Left lobe of liver (tissue), 2 donors: ENCODE data around the gene PRDM16. TPM values are rescaled to one million over a fixed set of nuclear protein-coding genes. Genes with fewer than 3 reads are reported as not detected.
A peak's percentile ranks its signal among the peaks of the same experiment; 100 is the strongest.
"Not testable (repeated sequence)": the region's sequence is repeated elsewhere in the genome, so short reads cannot be mapped to it uniquely, and the experiment has no call there.

Source experiments
- ATAC-seq: fragments of 200-7000 bp; cut with Tn5 transposase; one replicate; pipeline ENCODE4 v1.9.1; 2020; ENCODE audit warnings: mild to moderate bottlenecking, moderate library complexity
- DNase-seq: peaks from one replicate; pipeline ENCODE4 v3.0.0-alpha.2; 2020; ENCODE audit warnings: low spot score
- total RNA-seq: library from RNA; stranded (reverse); gene quantifications from one replicate; pipeline ENCODE4 v1.2.1, GENCODE V29; 2021
- donor health status: DM: no; HTN: no; CAD: no; lungs with moderate emphysema.
- donor health status: DM: no; HTN: yes; CAD: no.

PRDM16 gene
- total RNA-seq, 1 donor from 2014 or later, result 0.43 TPM

DNA sequence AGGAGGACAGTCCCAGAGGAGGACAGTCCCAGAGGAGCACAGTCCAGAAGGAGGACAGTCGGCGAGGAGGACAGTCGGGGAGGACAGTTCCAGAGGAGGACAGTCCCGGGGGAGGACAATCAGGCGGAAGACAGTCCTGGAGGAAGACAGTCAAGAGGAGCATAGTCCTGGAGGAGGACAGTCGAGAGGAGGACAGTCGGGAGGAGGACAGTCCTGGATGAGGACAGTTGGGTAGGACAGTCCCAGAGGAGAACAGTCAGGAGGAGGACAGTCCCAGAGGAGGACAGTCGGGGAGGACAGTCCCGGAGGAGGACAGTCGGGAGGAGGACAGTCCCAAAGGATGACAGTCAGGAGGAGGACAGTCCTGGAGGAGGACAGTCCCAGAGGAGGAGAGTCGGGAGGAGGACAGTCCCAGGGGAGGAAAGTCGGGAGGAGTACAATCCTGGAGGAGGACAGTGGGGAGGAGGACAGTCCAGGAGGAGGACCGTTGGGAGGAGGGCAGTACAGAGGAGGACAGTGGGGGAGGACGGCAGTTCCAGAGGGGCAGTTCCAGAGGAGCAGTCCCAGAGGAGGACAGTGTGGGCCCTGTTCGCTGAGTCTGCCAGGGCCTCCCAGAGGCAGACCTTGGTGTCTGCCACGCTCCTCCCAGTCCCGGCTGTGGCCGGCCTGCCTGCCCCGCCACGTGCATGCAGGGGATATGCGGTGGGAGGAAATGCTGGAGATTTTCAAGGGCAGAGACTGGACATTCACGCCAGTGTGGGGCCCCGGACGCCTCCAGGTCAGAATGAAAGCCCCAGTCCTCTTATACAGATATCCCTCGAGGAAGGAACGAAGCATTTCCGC lies 201.6 kb downstream of the PRDM16 start:
- ATAC-seq (no peak), DNase-seq (no peak)

DNA sequence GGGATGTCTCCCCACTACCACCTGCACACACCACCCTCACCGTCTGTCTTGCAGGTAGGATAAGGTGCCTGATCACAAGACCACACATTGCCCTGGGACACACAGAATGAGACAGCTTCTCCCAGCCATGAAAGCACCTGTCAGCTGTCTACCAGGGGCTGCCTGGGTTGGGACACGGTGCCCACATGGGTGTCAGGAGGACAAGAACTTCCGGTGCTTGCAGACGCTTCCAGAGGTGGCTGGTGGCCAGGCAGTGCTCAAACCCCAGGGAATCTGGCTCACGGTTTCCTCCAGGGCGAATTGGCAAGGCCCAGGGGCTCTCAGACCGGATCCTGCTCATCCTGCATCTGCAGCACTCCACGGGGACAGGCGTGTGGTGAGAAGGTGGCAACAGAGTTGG lies 202.9 kb downstream of the PRDM16 start:
- DNase-seq (no peak), ATAC-seq (no peak)

DNA sequence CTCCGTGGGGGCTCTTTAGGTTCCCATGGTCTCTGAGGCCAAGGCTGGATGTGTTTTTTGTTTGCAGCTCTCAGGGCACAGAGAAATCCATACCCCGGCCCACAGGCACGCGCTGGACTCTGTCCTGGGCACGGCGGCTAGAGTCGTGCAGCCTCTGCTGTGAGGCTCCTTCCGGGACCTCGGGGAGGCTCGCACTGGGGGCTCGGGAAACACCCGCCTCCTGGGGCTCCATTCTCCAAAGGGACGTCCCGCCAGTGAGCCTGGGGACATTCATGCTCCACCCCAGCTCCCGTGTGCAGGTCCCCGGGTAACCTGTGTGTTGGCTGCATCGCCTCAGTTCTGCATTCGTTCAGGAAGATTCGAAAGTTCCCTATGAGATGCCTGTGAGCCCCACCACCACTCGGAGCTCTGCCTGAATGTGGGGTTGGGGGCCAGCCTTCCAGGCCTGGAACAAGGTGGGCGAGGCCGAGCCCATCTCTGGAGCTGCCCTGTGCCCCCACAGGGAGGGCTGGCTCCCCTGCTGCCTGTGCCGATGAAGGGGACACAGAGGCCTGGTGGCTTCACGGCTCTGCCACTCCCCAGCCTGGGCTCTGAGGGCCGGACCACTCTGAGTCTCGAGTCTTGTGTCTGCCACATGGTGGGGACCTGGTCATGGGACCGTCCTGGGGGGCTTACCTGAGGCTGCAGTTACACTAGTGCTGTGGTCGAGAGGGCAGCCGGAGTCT lies 203.5 kb downstream of the PRDM16 start:
- DNase-seq (no peak), ATAC-seq (no peak)

DNA sequence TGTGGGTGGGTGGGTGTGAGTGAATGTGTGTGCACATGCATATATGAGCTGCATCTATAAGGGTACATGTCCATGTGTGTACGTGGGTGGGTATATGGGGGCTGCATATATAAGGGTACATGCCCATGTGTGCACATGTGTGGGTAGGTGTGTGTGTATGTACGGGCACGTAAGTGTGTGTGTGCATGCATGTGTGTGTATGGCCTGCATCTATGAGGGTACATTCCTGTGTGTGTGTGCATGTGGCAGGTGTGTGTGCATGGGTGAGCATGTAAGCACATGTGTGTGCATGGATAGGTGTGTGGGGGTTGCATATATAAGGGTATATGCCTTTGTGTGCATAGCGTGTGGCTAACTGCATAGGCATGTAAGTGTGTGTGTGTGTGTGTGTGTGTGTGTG lies 204.4 kb downstream of the PRDM16 start:
- ATAC-seq (no peak), DNase-seq (no peak)

DNA sequence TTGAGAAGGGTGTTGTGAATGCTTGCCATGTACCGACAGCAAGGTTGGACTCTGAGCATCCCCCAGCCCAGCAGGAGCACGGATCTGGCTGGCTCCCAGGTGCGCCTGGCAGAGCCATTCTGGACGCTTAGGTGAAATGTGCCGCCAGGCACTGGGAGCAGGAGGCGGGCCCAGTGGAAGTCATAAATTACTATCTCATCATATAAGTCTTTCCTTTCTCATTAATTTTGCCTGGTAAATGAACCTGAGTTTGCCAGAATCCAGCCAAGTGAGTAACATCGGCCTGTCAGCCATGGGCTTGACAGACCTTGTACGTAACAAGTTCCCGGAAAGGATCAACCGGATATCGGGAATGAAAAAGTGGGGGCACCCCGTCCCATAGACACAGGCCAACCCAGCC lies 206.0 kb downstream of the PRDM16 start:
- DNase-seq, result no peak
- no peak for ATAC-seq

DNA sequence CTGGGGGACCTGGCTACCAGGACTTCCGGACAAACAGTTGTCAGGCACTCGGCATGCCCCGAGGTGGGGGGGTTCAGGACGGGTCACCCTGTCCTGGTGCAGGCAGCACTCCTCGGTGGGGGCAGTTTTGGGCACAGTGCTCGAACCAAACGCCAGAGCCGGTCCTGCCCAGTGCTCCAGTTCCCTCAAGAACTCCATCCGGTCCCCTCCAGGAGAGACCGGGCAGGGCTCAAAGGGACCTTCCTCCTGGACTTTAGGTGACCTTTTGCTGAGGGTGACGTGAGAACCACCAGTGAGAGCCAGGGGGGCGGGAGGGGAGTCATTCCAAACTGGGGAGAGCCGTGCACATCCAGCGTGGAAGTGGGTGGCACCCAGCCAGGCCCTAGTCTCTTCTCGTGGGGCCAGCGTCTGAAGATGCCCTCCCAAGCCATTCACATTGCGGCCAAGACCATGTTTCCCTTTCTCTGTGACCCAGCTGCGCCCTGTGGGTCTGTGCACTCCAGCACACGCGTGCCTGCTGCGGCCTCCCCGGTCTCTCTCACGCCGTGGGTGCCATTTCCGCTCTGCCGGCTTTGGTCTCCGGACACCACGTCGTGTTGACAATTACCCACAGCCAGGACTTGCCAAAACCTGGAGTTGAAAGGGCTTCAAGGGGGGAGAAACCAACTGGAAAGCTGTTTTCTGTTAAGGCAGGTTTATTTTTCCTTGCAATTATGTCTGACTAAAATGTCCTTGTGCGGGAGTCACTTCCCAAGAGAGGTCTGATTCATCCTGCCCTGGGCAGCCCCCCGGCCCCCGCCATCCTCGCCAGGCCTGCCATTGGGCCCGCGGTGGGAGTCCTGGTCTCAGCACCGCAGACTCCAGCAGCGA lies 206.7 kb downstream of the PRDM16 start:
- DNase-seq, result no peak
- ATAC-seq, result no peak

DNA sequence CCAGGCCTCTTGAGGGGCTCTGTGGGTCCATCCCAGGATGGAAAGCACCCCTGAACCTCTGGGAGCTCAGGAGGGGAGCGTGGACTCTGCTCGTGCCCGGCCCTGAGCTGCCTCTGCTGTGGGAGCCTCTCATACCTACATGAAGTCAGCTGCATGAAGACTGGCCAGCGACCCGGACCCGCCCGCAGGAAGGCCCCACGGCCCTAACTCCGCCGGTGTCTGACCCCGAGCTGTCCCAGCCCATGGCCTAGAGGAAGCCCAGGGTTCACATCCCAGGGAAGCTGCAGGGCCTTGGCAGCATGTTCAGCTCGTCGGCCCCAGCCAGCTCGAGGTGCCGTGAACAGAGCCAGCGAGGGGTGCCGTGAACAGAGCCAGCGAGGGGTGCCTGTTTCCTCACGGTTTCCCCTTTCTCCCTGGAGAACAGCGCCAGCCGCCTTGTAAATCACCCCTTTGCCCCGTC lies 207.4 kb downstream of the PRDM16 start:
- DNase-seq (no peak), ATAC-seq (no peak)

DNA sequence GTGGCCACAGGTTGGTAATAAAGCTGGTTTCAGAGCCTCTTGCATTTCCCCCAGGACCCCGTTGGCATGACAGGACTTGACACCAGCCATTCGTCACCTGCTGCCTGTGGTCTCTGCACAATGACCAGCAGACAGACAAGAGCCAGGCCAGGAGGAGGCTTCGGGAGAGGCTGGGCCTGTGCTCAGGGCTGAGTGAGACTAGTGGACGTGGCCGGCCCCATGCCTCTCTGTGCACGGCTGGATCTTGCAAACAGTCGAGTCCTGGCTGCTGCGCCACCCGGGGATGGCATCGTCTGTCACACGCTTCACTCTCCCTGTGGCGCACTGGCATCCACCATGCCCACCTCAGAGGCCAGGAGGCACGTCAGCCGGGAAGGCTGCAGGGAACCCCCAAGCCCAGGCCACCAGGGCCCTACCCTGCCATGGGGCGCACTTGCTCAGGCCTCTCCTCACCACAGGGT lies 208.0 kb downstream of the PRDM16 start:
- DNase-seq (no peak), ATAC-seq (no peak)

DNA sequence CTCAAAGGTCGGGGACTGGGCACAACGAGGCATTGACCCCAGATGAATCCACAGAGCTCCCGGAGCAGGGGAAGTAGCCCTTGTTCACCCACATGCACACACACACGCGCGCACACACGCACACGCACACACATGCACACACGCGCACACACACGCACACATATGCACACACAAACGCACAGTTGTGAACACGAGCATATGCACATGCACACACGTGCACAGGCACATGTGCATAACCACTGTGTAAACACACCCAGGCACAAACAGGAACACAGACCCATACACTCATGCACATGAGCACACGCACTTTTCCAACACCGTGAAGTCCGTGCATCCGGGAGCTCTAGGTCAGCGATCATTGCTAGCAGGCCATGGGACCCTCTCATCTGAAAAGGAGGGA lies 208.6 kb downstream of the PRDM16 start:
- ATAC-seq, result no peak
- DNase-seq, result no peak

DNA sequence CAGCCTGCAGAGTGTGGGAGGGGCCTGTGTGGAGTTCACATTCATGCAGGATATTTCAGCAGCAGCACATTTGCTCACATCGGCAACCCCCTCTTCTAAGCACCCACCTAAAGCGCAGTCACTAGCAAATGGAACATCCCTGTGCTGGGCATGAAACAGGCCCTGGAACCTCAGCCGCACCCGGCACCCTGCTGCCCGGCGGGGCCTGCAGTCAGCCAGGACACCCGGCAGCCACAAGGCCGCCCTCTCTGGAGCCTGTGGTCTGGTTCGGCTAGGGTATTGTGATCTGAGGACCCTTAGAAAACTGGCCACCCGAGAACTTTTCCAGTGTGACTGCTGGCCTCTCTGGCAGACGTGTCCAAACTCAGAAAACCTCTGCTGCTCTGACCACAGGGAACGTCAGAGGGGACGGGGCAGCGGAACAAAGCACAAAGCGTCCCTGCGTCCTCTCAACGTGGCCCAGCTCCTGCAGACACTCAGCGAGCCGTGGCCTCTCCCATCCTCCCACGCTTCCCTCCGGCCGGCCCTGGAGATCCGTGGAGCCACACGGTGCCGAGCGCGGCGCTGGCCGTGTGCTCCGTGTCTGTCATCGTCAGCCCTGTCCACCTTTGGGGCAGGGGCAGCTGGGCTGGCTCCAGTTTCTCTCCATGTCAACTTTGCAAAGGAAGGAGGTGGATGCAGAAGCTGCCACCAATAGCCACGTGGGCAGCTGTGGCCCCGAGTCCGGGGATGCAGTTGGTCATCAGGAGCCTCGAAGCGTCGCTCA lies 209.6 kb downstream of the PRDM16 start:
- DNase-seq, result no peak

DNA sequence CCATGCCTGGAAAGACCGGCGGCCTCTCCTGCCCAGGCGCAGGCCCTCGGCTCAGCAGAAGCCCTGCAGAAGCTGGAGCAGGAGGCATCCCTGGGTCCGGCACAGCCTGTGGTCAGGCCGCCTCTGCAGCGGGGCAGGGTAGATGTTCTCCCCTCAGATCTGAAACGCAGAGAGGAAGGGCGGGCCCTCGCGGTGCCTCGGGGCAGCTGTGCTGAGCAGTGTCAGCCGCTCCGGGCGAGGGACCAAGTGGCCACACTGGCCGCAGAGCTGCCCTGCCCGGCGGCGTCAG lies 210.1 kb downstream of the PRDM16 start:
- DNase-seq (no peak), ATAC-seq (no peak)

More for the DNA sequence above, 209.6 kb downstream of the PRDM16 start:
- no peak for ATAC-seq

DNA sequence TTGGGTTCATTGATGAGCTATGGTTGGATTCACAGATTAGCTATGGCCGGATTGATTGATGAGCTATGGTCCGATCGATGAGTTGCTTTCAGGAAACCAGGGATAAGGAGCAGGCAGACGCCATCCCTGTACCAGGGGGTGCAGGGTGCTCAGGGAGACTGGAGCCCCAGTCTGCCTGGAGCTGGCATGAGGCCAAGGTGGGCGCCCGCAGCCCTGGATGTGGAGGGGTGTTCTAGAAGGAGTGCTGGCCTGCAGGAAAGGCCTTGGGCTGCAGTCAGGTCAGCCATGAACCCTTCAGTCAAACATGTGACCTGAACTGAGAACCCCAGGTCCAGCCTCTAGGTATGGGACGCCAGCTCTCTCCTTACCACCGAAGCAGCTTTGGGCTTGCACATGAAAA lies 212.7 kb downstream of the PRDM16 start:
- ATAC-seq, result no peak
- DNase-seq, result no peak

DNA sequence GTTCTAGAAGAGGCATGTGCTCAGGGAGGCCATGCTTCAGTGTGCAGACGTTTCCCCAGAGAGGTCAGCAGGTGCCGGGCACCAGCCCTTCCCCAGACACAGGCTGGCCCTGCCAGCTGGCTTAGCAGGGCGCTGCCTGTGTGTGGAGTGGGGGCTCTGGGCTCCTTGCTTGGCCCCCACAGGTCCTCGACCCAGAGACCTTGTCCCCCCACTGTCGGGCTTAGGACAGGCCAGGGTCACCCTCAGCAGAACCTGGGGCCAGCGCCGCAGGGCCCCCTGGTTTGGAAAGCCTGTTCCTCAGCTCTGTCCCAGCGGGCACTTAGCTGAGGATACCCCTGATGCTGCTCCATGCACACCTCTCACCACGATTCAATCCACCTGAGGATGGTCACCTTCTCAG lies 213.2 kb downstream of the PRDM16 start:
- no peak for ATAC-seq
- DNase-seq, result no peak

DNA sequence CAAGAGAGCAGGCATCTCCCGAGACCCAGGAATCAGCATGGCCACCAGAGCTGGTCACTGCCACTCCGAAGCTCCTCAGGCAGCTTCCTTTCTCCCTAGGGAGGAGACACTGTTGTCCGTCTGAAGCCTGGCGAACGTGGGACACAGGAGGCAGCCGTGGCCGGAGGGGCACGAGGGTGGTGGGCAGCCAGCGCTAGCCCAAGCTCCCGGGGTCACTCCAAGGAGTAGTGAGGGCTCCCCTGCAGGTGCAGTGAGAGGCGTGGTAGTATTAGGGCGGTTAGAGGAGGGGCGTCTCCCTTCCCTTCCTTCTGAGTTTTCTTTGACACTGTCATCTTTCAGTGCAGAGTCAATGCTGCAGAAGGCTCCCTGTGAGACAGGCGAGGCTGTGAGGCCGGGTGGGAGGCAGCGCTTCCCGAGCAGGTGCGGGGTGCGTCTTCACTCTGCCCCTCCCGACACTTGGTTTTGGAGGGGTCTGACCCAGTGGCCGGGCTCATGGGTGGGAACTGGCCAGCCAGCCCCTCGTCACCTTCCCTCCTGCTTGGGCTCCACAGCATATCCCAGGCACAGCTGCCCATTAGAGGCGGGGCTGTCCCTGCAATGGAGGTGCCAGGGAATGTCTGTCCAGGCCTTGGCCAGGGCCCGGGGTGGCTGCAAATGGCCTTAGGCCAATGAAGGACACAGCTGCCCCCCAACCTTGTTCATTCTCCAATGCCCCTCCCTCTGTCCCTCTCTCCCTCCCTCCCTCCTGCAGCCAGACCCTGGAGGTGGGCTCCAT lies 213.8 kb downstream of the PRDM16 start:
- no peak for ATAC-seq

DNA sequence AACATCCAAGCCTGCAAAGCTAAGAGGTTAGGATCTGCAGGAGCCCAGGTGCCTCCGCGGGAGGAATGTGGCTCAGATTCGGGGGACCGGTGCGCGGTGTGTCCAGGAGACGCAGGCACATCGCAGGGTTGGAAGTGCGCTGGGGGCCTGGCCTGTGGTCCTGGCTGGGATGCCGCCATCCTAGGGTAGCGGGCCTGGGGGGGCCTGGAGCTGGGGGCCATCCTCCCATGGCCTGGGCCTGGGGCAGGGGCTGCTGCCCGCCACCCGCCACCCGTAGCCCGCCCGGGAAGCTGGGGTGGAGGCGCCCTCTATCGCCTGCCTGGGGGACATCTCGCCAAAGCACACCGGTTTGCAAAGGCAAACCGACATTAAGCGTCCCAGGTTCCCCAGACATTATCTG lies 214.8 kb downstream of the PRDM16 start:
- DNase-seq (no peak), ATAC-seq (peak; percentile 81)

More for the DNA sequence above, 213.8 kb downstream of the PRDM16 start:
- no peak for DNase-seq

DNA sequence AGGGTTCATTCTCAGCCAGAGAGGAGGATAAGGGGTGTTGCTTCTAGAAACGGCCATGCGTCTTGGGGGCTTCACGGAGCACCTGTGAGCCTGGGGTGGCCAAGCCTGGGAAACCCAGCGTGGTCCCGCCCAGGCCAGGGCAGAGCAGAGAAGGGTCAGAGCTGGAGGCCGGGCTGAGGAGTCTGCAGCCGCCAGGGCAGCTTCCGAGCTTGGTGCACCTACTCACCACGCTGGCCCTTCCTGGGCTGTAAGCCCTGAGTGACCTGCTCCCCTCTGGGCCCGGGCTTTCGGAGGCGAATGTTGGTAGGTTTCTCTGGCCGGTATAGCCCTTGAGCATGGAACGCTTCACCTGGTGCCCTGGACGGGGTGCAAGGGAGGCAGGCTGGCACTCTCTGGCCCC lies 215.7 kb downstream of the PRDM16 start:
- DNase-seq (no peak), ATAC-seq (no peak)

DNA sequence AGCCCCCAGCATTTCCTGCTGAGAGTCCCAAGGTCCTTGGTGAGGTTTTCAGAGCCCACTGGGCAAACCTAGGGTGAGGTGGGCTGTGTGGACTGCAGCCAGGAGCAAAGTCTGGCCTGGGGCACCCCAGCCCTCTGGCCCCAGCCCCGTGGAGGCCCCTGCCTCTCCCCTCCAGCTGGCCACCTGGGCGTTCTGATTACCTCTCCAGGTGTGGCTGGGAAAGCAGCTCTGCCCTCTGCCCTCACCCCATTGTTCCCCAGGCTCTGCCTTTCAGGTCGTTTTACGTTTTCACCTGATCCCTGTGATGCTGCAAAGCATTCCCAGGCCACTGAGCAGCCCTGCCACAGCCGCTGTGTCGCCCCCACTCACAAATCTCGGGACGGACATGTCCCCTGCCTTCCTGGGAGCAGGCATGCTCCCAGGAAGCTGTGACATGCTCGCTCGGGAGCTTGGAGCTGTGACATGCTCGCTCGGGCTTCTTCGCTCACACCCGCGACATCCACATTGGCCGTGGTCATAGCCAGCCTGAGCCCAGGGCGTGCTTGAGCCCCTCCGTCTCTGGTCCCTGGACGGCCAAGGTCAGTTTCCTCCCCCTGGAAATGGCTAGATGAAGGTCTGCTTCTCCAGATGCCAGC lies 216.2 kb downstream of the PRDM16 start:
- no peak for DNase-seq
- ATAC-seq, result no peak

DNA sequence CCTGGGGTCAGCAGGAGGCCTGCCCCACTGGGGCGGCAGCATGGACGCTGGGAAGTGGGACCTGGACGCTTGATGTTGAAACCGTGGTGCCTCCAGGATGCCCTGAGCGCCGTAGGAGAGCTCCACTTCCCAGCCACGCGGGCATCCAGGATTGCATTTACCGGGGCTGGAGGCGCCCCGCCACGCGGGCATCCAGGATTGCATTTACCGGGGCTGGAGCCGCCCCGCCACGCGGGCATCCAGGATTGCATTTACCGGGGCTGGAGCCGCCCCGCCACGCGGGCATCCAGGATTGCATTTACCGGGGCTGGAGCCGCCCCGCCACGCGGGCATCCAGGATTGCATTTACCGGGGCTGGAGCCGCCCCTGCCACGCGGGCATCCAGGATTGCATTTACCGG lies 218.1 kb downstream of the PRDM16 start:
- ATAC-seq, DNase-seq: not testable (repeated sequence)

DNA sequence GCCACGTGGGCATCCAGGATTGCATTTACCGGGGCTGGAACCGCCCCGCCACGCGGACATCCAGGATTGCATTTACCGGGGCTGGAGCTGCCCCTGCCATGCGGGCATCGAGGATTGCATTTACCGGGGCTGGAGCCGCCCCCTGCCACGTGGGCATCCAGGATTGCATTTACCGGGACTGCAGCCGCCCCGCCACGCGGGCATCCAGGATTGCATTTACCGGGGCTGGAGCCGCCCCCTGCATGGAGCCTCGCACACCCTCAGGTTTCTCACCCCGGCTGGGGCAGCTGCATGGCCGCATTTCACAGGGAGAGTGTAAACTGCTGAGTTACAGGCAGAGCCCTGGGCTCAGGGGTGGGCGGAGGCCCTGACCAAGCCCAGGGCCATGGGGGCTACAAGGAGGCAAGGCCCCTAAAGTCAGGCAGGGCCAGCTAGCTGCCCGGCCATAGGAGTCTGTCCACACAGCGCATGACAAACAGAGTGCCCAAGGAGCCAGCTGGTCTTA lies 218.7 kb downstream of the PRDM16 start:
- ATAC-seq (no peak), DNase-seq (no peak)
